Esophagus (tissue), 2 donors: Measurements from ENCODE around the gene ALB. TPM values are rescaled to one million over a fixed set of nuclear protein-coding genes. Genes with fewer than 3 reads are reported as not detected.

ENCODE experiments used
- H3K27ac ChIP-seq, 2 donors: one replicate each; pipeline ENCODE4 v1.5.1; 2013; ENCODE audit warnings: low read depth in 2 of 2, mild to moderate bottlenecking in 2 of 2, inconsistent platforms in 1 of 2, low read length in 1 of 2, moderate library complexity in 1 of 2
- H3K27me3 ChIP-seq, 2 donors: one replicate each; pipeline ENCODE4 v1.6.1; 2013; ENCODE audit warnings: low read length in 2 of 2, control low read depth in 1 of 2, mild to moderate bottlenecking in 1 of 2; ENCODE audit not compliant: insufficient read depth in 2 of 2, control insufficient read depth in 1 of 2
- H3K36me3 ChIP-seq, 2 donors: one replicate each; pipeline ENCODE4 v1.6.1; 2013; ENCODE audit warnings: low read length in 1 of 2; ENCODE audit not compliant: control insufficient read depth in 2 of 2, insufficient read depth in 2 of 2
- H3K4me1 ChIP-seq, 2 donors: one replicate each; pipeline ENCODE4 v1.6.1; 2013; ENCODE audit warnings: low read length in 1 of 2; ENCODE audit not compliant: control insufficient read depth in 2 of 2, insufficient read depth in 2 of 2
- H3K4me3 ChIP-seq, 2 donors: one replicate each; pipeline ENCODE4 v1.5.1; 2013; ENCODE audit warnings: low read length in 2 of 2, mild to moderate bottlenecking in 2 of 2, low read depth in 1 of 2, moderate library complexity in 1 of 2
- H3K9me3 ChIP-seq, 2 donors: one replicate each; pipeline ENCODE4 v1.6.1; 2013; ENCODE audit warnings: mild to moderate bottlenecking in 2 of 2, low read depth in 1 of 2, low read length in 1 of 2, moderate library complexity in 1 of 2; ENCODE audit not compliant: control insufficient read depth in 2 of 2, insufficient read depth in 1 of 2
- WGBS, 2 donors: extraction: QIAGEN DNeasy Blood & Tissue Kit; methylation state at CpG; one replicate each; pipeline ENCODE4 v1.1.7; 2013; 5-methylcytosine and 5-hydroxymethylcytosine counted together
- polyA plus RNA-seq, 2 donors: library from polyadenylated mRNA; stranded (reverse); fragments of 200-250 nt; gene quantifications; one replicate each; pipeline ENCODE4 v1.2.3, GENCODE V29; 2013
- donor health status: healthy with polysubstance abuse.
- donor health status: Bipolar disorder and iron deficiency.

The ALB gene
- polyA plus RNA-seq, 2 donors = 0.05 to 0.08 TPM

GRCh38 chr4:73445383-73446335 is 41.6 kb downstream of the ALB start:
- no peaks in the 10 kb centered on the region for H3K9me3 ChIP-seq
- peaks cover 0 to 2% of the 10 kb centered on the region in 2 donors for H3K4me1 ChIP-seq
- 88 to 89% methylated on average over 7 of the region's 7 CpGs for WGBS, 2 donors
- no peak overlapping the region for H3K4me3 ChIP-seq
- no peaks in the 10 kb centered on the region for H3K36me3 ChIP-seq
- no peak overlapping the region for H3K27ac ChIP-seq
- H3K27me3 ChIP-seq = no peaks in the 10 kb centered on the region

- Histone ChIP-seq H3K9me3 (no peaks in the 10 kb centered on the region), H3K36me3 (no peaks in the 10 kb centered on the region), H3K4me3 (no peak overlapping the region), H3K4me1 (peaks cover 0 to 3% of the 10 kb centered on the region in 2 donors), H3K27me3 (no peaks in the 10 kb centered on the region), H3K27ac (no peak overlapping the region)
- WGBS, 2 donors = 15 to 28% methylated on average over 4 of the region's 4 CpGs
Observed at GRCh38 chr4:73446336-73446938, 42.4 kb downstream of the ALB start.

DNA sequence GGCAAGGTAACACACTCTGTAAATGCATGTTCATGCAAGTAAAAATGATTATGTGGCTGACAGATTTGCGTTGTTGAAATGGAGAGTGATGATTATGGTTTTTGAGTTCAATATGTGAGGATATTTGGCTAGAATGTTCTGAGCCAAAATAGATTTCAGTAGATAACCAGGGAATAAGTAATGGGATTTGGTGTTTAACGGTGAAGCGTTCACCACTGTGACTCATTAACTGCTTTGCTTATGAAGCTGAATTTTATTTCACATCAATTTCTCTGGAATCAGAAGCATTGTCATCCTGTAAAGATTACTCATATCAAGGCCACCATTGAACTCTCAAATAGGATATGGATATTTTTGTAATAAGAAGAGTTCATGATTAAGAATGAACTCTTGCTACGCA is 43.6 kb downstream of the ALB start:
- Histone ChIP-seq H3K36me3 (no peaks in the 10 kb centered on the region), H3K9me3 (no peaks in the 10 kb centered on the region), H3K4me3 (no peak overlapping the region), H3K27me3 (no peaks in the 10 kb centered on the region), H3K27ac (no peak overlapping the region), H3K4me1 (peaks cover 0 to 3% of the 10 kb centered on the region in 2 donors)
- 57 to 68% methylated on average over 4 of the region's 4 CpGs for WGBS, 2 donors

- H3K36me3 ChIP-seq = no peaks in the 10 kb centered on the region
- peaks cover 0 to 3% of the 10 kb centered on the region in 2 donors for H3K4me1 ChIP-seq
- no peak overlapping the region for H3K4me3 ChIP-seq
- H3K27ac ChIP-seq = no peak overlapping the region
- 86 to 87% methylated on average over 4 of the region's 4 CpGs for WGBS, 2 donors
- no peaks in the 10 kb centered on the region for H3K9me3 ChIP-seq
- H3K27me3 ChIP-seq = no peaks in the 10 kb centered on the region
Observed at GRCh38 chr4:73448448-73449203, 44.5 kb downstream of the ALB start.

- Histone ChIP-seq H3K27me3 (no peaks in the 10 kb centered on the region), H3K4me3 (no peak overlapping the region), H3K9me3 (no peaks in the 10 kb centered on the region), H3K27ac (no peak overlapping the region), H3K36me3 (no peaks in the 10 kb centered on the region), H3K4me1 (peaks cover 0 to 3% of the 10 kb centered on the region in 2 donors)
- WGBS, 2 donors = 36 to 48% methylated on average over 9 of the region's 9 CpGs
Observed at GRCh38 chr4:73450398-73451004, 46.4 kb downstream of the ALB start.

- no peaks in the 10 kb centered on the region for H3K27me3 ChIP-seq
- 43 to 48% methylated on average over 3 of the region's 3 CpGs for WGBS, 2 donors
Observed at GRCh38 chr4:73451404-73451803, 47.3 kb downstream of the ALB start.

GRCh38 chr4:73451981-73452747 is 48.1 kb downstream of the ALB start:
- WGBS, 2 donors = 88 to 93% methylated on average over 4 of the region's 4 CpGs
- H3K27ac ChIP-seq = no peak overlapping the region

More at GRCh38 chr4:73451404-73451803, 47.3 kb downstream of the ALB start:
- Histone ChIP-seq H3K9me3 (no peaks in the 10 kb centered on the region), H3K4me3 (no peak overlapping the region), H3K36me3 (no peaks in the 10 kb centered on the region), H3K27ac (no peak overlapping the region), H3K4me1 (peaks cover 0 to 3% of the 10 kb centered on the region in 2 donors)

DNA sequence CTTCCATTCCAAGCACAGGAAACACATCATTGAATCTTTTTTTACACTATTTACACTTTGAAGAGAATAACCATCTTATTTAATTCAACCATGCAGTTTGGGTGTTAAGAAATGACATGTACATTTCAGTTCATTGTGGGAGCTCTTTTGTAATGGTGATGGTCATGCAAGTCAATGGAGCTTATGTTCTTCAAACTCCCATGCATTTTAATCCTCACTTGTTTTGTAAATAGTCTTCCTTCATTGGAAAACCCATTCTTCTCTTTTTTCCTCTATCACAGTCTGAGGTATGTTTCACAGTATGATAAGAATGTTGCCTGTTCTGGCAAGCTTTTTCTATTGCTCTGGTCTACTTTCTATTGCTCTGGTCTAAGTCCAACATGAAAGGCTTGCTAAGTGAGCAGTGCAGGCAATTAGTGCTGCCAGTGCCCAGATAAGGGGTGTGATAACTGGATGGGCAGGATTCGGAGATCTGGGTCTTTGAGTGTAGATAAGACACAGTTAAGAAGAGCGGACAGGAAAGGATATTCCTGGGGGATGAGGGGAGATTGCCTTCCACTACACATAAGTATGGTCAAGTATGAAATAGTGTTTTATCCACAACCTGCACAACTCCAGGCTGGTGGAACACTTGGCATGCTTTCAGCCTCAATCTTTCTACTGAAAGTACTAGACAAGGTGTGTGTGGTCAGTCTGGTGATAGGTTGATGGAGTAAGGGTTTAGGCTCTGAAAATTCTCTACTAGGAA is 49.0 kb downstream of the ALB start:
- H3K4me1 ChIP-seq = peaks cover 0 to 3% of the 10 kb centered on the region in 2 donors
- WGBS, 2 donors = 47 to 56% methylated on average over 2 of the region's 2 CpGs
- no peaks in the 10 kb centered on the region for H3K9me3 ChIP-seq
- H3K36me3 ChIP-seq = no peaks in the 10 kb centered on the region
- H3K27ac ChIP-seq = no peak overlapping the region
- H3K4me3 ChIP-seq = no peak overlapping the region
- no peaks in the 10 kb centered on the region for H3K27me3 ChIP-seq

More at GRCh38 chr4:73451981-73452747, 48.1 kb downstream of the ALB start:
- Histone ChIP-seq H3K4me3 (no peak overlapping the region), H3K4me1 (peaks cover 0 to 3% of the 10 kb centered on the region in 2 donors), H3K36me3 (no peaks in the 10 kb centered on the region), H3K27me3 (no peaks in the 10 kb centered on the region), H3K9me3 (no peaks in the 10 kb centered on the region)
